IPS-18c (cell line): Measurements from ENCODE around the gene FBXL5.

Experiments
- H3K4me3 ChIP-seq: 2 replicates; pipeline ENCODE4 v1.7.0; 2013; ENCODE audit warnings: low read depth, mild to moderate bottlenecking, low read length, moderate library complexity; ENCODE audit not compliant: insufficient read depth
- H3K9me3 ChIP-seq: one replicate; pipeline ENCODE4 v1.6.1; 2013; ENCODE audit warnings: mild to moderate bottlenecking, low read length, moderate library complexity; ENCODE audit not compliant: control insufficient read depth, insufficient read depth

The FBXL5 gene

DNA sequence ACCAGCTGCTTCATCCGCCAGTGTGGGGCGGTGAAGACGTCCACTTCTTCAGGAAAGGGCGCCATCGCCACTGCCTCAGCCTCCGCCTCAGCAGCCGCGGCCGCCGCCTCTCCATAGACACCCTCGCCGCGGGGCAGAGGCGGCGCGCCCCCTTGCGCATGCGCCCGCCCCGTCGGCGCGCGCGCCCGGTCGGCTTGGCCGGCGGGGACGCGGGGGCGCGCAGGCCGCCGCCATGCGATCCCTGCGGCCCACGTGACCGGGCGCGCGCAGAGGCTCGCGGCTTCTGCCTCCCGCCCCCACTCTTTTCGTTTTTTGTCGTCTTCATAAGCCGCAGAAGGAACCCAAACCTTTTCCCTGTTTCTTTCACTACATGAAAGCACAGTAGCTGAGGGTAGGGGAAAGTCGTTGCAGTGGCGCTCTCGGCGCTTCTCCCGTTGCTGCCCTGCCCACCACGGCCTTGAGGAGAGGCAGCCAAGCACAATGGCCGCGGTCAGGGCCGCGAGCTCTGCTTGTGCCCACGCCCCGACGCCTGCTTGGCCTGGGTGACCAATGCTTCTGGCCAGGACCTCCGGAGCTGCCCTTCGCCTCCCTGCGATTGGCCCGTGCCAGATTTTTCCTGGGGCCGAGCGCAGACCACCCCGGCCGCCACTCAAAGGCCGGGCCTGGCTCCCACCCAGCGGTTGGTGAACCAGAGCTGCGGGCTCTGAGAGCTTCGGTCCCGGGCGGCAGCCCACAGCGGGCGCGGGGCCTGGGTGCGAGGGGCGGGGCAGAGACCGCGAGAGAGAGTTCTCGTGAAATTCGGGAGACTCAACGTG, at the start of gene FBXL5:
FBXL5 (minus strand) TSS at position 135 of the 815 bp plus-strand sequence; CDS start at position 65, 70 bp downstream.
- H3K4me3 ChIP-seq, result peak within 1 kb of the TSS; percentile 84

DNA sequence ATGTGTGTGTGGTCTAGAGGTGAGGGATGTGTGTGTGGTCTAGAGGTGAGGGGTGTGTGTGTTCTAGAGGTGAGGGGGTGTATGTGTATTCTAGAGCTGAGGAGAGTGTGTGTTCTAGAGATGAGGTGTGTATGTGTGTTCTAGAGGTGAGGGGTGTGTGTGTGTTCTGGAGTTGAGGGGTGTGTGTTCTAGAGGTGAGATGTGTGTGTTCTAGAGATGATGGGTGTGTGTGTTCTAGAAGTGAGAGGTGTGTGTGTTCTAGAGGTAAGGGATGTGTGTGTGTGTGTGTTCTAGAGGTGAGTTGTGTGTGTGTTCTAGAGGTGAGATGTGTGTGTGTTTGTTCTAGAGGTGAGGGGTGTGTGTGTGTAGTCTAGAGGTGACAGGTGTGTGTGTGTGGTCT, 49.0 kb upstream of the FBXL5 start:
- H3K4me3 ChIP-seq, result no peak overlapping the region
- peaks cover 2% of the 10 kb centered on the region for H3K9me3 ChIP-seq

More for the DNA sequence above, at the start of gene FBXL5:
- no peaks in the 10 kb centered on the region for H3K9me3 ChIP-seq

DNA sequence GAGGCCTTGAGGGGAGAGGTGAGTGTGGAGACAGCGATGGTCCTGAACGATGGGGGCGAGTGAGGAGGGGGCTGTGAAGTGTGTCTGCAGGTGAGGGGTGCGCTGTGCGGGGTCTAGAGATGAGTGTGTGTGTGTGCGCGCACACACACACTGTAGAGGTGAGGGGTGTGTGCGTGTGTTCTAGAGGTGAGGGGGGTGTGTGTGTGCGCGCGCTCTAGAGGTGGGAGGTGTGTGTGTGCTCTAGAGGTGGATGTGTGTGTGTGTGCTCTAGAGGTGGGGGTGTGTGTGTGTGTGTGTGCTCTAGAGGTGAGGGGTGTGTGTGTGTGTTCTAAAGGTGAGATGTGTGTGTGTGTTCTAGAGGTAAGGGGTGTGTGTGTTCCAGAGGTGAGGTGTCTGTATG, 48.3 kb upstream of the FBXL5 start:
- Histone ChIP-seq H3K4me3 (peak overlapping the region; percentile 2; the same call in 1 of the 2 replicates), H3K9me3 (peaks cover 2% of the 10 kb centered on the region)

DNA sequence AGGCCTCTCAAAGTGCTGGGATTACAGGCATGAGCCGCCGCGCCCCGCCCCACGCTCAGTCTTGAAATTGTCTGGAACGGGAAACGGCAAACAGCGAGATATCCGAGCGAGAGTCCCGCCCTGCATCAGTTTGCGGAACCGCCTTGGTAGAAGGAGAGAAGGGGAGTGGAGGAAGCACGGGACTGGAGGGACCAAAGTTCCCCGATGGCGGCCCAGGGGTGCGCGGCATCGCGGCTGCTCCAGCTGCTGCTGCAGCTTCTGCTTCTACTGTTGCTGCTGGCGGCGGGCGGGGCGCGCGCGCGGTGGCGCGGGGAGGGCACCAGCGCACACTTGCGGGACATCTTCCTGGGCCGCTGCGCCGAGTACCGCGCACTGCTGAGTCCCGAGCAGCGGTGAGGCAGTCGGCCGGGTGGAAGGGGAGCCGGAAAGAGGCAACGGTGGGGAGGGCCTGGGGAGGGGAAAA, 47.8 kb upstream of the FBXL5 start, which contains the start of gene BST1:
BST1 (plus strand) TSS at position 125 of the 463 bp plus-strand sequence; CDS start at position 205, 80 bp downstream.
- Histone ChIP-seq H3K9me3 (peaks cover 2% of the 10 kb centered on the region), H3K4me3 (peak within 1 kb of the TSS; percentile 2; the same call in 1 of the 2 replicates)

- no peak overlapping the region for H3K4me3 ChIP-seq
Measured at GRCh38 chr4:15696866-15697265, 41.7 kb upstream of the FBXL5 start.

DNA sequence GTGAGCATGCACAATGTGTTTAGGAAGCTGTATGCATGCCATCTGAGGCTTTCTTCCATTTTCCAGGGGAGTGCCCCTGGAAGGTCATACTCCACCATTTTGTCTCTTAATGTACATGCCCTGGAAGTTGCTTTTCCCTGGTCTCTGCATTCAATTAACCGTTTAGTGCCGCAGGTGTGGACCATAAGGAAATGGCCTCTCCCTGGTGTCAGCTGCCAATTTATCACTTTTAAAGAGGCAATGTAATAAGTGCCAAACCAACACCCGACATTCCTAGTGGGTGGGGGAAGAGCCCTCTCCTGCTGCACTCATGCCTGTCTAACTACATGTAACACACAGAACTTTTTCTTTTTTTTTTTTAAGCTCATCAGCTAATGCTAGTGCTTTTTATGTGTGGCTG, 40.6 kb upstream of the FBXL5 start:
- Histone ChIP-seq H3K4me3 (no peak overlapping the region; the same call in 1 of the 2 replicates), H3K9me3 (no peaks in the 10 kb centered on the region)

More at GRCh38 chr4:15696866-15697265, 41.7 kb upstream of the FBXL5 start:
- no peaks in the 10 kb centered on the region for H3K9me3 ChIP-seq

DNA sequence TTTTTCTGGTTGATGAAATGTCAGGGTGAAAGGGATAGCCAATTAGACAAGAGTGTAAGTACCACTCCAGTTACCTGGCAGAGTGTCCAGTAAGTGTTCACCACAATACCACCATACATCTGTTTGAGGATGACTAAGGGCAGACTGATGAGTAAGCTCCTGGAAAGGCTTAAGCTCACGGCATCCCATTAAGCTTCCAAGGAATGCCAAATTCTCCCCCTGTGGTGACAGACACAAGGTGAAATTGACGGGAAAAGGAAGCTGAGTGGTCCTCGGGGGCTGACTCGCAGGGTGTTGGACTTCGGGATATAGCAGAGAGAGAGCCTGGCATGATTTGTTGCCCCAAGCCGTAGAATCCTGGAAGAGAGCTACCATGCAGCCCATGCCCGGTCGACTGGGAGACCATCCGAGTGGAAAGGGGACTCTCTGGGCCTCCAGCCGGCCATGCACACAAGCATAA, 40.1 kb upstream of the FBXL5 start:
- H3K9me3 ChIP-seq, result no peaks in the 10 kb centered on the region

DNA sequence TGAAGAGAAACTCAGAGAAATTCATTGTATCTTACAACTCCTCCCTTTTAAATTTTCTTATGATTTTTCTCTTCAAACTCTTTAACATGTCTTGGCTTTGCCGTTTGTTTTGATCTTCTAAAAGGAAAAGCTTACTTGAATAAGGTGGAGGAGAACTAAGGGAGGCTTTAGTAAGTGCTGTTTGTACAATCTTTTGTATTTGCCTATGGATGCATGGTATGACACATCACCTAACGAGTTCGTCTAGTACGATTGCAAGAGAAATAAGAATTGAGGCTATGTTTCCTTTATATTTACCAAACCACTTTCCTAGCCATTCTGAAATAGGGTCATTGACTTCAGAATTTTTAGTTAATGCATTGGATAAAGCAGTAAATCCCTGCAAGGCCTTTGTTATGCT, 39.3 kb upstream of the FBXL5 start:
- H3K4me3 ChIP-seq, result no peak overlapping the region

More for the DNA sequence above, 40.1 kb upstream of the FBXL5 start:
- H3K4me3 ChIP-seq, result no peak overlapping the region; the same call in 1 of the 2 replicates

GRCh38 chr4:15692602-15693001, 37.4 kb upstream of the FBXL5 start:
- Histone ChIP-seq H3K9me3 (no peaks in the 10 kb centered on the region), H3K4me3 (no peak overlapping the region)

More for the DNA sequence above, 39.3 kb upstream of the FBXL5 start:
- no peaks in the 10 kb centered on the region for H3K9me3 ChIP-seq

GRCh38 chr4:15691346-15692135, 36.4 kb upstream of the FBXL5 start:
- H3K9me3 ChIP-seq, result no peaks in the 10 kb centered on the region
- no peak overlapping the region for H3K4me3 ChIP-seq

DNA sequence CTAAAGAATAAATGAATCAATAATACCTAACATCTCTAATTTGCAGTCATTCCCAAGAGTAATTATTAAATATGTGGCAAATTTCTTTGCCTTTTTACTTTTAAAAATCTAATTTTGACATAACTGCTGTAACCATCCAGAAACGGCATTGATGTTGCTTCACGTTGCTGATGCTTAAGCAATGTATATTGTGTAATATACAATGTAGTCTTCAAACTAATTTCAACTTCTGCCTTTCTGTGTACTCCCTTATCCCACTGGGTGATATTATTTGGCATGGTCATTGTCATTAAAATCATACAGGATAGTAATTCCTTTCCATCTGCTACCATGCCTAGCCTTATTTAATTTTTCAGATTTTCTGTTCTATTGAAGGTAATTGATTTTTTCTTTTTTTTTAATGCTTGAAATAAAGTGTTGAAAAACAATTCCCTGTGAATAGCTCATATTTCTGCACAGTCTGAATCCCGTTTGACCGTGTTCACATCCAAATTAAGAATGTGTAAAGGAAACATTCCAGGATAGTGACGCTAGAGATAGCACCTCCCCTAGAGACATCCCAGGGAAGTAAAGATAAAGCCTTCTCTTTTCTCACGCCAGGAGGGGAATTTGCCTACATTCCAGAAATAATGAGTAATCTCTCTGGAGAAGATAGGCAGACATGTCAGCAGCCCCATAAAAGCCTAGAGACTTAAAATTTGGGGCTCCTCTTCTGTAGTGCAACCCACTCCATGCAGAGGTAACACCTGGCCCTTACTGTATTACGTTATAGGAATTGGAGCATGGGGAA, 35.1 kb upstream of the FBXL5 start:
- no peak overlapping the region for H3K4me3 ChIP-seq
- no peaks in the 10 kb centered on the region for H3K9me3 ChIP-seq

GRCh38 chr4:15689540-15689939, 34.4 kb upstream of the FBXL5 start:
- H3K4me3 ChIP-seq, result no peak overlapping the region
- no peaks in the 10 kb centered on the region for H3K9me3 ChIP-seq

- no peaks in the 10 kb centered on the region for H3K9me3 ChIP-seq
- H3K4me3 ChIP-seq, result no peak overlapping the region
Measured at GRCh38 chr4:15688051-15688450, 32.9 kb upstream of the FBXL5 start.

DNA sequence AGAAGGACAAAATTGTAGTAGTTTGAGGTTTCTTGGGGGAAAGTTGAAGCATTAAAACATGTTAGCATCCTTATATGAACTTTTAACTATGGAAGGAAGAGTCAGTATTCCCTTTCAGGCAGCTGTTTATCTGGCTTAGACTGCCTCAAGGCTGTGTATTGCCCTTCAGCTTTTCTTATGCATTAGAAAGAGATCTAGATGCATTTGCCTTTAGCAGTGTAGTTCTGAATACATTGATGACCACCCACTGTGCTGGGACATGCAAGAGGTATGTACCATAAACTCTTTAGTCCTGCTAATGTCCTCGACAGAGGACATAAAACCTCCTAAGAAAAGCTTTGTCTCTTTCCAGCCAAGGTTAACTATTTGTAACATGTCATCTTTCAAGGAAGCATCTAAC, 29.3 kb upstream of the FBXL5 start:
- H3K9me3 ChIP-seq, result no peaks in the 10 kb centered on the region
- H3K4me3 ChIP-seq, result no peak overlapping the region

- H3K9me3 ChIP-seq, result no peaks in the 10 kb centered on the region
- H3K4me3 ChIP-seq, result no peak overlapping the region
Measured at GRCh38 chr4:15683143-15683495, 28.0 kb upstream of the FBXL5 start.

DNA sequence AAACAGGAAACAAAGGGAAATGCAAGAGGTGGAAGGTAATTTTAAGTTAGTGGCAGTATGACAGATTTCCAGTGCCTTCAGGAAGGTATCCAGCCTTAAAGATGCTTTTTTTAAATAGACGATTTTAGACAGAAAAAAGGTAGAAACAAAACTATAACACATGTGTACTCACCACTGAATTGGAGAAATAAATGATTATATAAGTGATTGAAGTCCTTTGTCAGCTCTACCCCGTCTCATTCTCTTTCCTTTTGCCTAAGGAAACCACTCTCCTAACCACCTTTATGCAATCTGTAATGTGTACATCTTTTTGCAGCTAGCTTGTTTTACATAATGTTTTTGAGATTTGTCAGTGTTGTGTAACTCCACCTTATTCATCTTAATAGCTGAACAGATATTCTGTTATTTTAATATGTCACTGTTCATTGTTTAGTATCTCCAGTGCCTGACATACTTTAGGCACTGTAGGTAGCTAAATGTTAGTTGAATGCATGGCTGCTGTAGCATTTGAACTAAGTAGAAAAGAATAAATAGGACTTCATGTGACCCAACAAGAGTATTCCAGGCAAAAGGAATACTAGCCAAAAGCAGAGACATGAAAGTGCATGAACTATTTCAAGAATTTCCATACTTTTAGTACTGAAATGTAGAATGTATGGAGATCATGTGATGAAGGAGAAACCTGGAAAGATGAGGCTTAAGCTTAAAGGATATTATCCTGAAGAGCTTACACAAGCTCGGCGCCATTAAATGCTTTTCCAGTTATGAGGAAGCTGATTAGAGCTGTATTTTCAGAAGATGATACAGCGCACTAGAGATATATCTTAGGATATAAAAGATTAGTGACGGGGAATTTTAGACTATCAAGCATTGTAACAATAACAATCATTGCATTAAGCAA, 27.3 kb upstream of the FBXL5 start:
- H3K9me3 ChIP-seq, result no peaks in the 10 kb centered on the region
- H3K4me3 ChIP-seq, result peak overlapping the region; percentile 87
